HUES6 (cell line): ENCODE data around the gene ECD.
A peak's percentile ranks its signal among the peaks of the same experiment; 100 is the strongest.

ENCODE experiments used
- H3K27ac ChIP-seq: 2 replicates; pipeline ENCODE4 v1.7.0; 2013; ENCODE audit warnings: low read depth, mild to moderate bottlenecking, low read length, inconsistent platforms
- H3K27me3 ChIP-seq: 2 replicates; pipeline ENCODE4 v1.6.1; 2013; ENCODE audit warnings: low read length; ENCODE audit not compliant: control insufficient read depth, insufficient read depth
- H3K36me3 ChIP-seq: 2 replicates; pipeline ENCODE4 v1.6.1; 2013; ENCODE audit warnings: low read length; ENCODE audit not compliant: control insufficient read depth, insufficient read depth
- H3K4me1 ChIP-seq: 2 replicates; pipeline ENCODE4 v1.6.1; 2013; ENCODE audit warnings: low read length; ENCODE audit not compliant: control insufficient read depth, insufficient read depth
- H3K4me3 ChIP-seq: 2 replicates; pipeline ENCODE4 v1.5.1; 2013; ENCODE audit warnings: low read depth, low read length
- H3K9ac ChIP-seq: one replicate; pipeline ENCODE4 v1.6.1; 2013; ENCODE audit warnings: mild to moderate bottlenecking, low read length
- H3K9me3 ChIP-seq: 2 replicates; pipeline ENCODE4 v1.6.1; 2013; ENCODE audit warnings: low read depth, low read length; ENCODE audit not compliant: control insufficient read depth, insufficient read depth

Gene ECD

GRCh38 chr10:73096449-73097304 lies 71.1 kb downstream of the ECD start, which contains the start of gene P4HA1:
P4HA1 (minus strand) TSS chr10:73096866; CDS start chr10:73074883, 21,983 bp downstream.
- peak within 1 kb of the TSS; percentile 73; the same call in 1 of the 2 replicates for H3K27ac ChIP-seq
- H3K9me3 ChIP-seq, result no peaks in the 10 kb centered on the region
- H3K4me3 ChIP-seq, result peak within 1 kb of the TSS; percentile 94
- no peaks in the 10 kb centered on the region for H3K27me3 ChIP-seq
- H3K9ac ChIP-seq, result peak within 1 kb of the TSS; percentile 88
- no peaks in the 10 kb centered on the region for H3K36me3 ChIP-seq
- peaks cover 11% of the 10 kb centered on the region for H3K4me1 ChIP-seq

GRCh38 chr10:73096041-73096448 lies 71.8 kb downstream of the ECD start:
- peaks cover 11% of the 10 kb centered on the region for H3K4me1 ChIP-seq
- no peaks in the 10 kb centered on the region for H3K27me3 ChIP-seq
- H3K4me3 ChIP-seq, result peak overlapping the region; percentile 94
- no peaks in the 10 kb centered on the region for H3K36me3 ChIP-seq
- H3K9ac ChIP-seq, result peak overlapping the region; percentile 88
- H3K9me3 ChIP-seq, result no peaks in the 10 kb centered on the region
- H3K27ac ChIP-seq, result peak overlapping the region; percentile 73; the same call in 1 of the 2 replicates

- Histone ChIP-seq H3K27ac (peak overlapping the region; percentile 73; the same call in 1 of the 2 replicates), H3K4me3 (peak overlapping the region; percentile 94), H3K9ac (peak overlapping the region; percentile 88), H3K27me3 (no peaks in the 10 kb centered on the region), H3K9me3 (no peaks in the 10 kb centered on the region), H3K36me3 (no peaks in the 10 kb centered on the region), H3K4me1 (peaks cover 11% of the 10 kb centered on the region)
These were observed 72.3 kb downstream of the ECD start for GRCh38 chr10:73095481-73096021.

GRCh38 chr10:73094986-73095480 lies 72.8 kb downstream of the ECD start:
- Histone ChIP-seq H3K27me3 (no peaks in the 10 kb centered on the region), H3K4me3 (peak overlapping the region; percentile 94), H3K9me3 (no peaks in the 10 kb centered on the region), H3K4me1 (peaks cover 11% of the 10 kb centered on the region), H3K36me3 (no peaks in the 10 kb centered on the region), H3K27ac (no peak overlapping the region; the same call in 1 of the 2 replicates), H3K9ac (peak overlapping the region; percentile 88)

GRCh38 chr10:73093922-73094850 lies 73.6 kb downstream of the ECD start:
- Histone ChIP-seq H3K27ac (no peak overlapping the region), H3K4me3 (peak overlapping the region; percentile 94), H3K36me3 (no peaks in the 10 kb centered on the region), H3K9me3 (no peaks in the 10 kb centered on the region), H3K4me1 (peaks cover 11% of the 10 kb centered on the region), H3K9ac (peak overlapping the region; percentile 1), H3K27me3 (no peaks in the 10 kb centered on the region)

- H3K4me3 ChIP-seq, result no peak overlapping the region
- no peak overlapping the region for H3K9ac ChIP-seq
- H3K9me3 ChIP-seq, result no peaks in the 10 kb centered on the region
- H3K36me3 ChIP-seq, result no peaks in the 10 kb centered on the region
- H3K27me3 ChIP-seq, result no peaks in the 10 kb centered on the region
- H3K27ac ChIP-seq, result no peak overlapping the region
- peaks cover 11% of the 10 kb centered on the region for H3K4me1 ChIP-seq
These were observed 75.0 kb downstream of the ECD start for GRCh38 chr10:73092830-73093229.

GRCh38 chr10:73088304-73088703 lies 79.5 kb downstream of the ECD start:
- no peak overlapping the region for H3K27ac ChIP-seq
- no peaks in the 10 kb centered on the region for H3K9me3 ChIP-seq
- no peak overlapping the region for H3K9ac ChIP-seq
- H3K27me3 ChIP-seq, result no peaks in the 10 kb centered on the region
- H3K4me1 ChIP-seq, result no peaks in the 10 kb centered on the region
- no peaks in the 10 kb centered on the region for H3K36me3 ChIP-seq
- H3K4me3 ChIP-seq, result no peak overlapping the region

- Histone ChIP-seq H3K9ac (no peak overlapping the region), H3K4me1 (no peaks in the 10 kb centered on the region), H3K36me3 (no peaks in the 10 kb centered on the region), H3K9me3 (no peaks in the 10 kb centered on the region), H3K27ac (no peak overlapping the region), H3K4me3 (no peak overlapping the region), H3K27me3 (no peaks in the 10 kb centered on the region)
These were observed 81.0 kb downstream of the ECD start for GRCh38 chr10:73086816-73087215.

GRCh38 chr10:73084209-73084608 lies 83.6 kb downstream of the ECD start:
- Histone ChIP-seq H3K9ac (no peak overlapping the region), H3K36me3 (no peaks in the 10 kb centered on the region), H3K9me3 (no peaks in the 10 kb centered on the region), H3K27ac (no peak overlapping the region), H3K27me3 (no peaks in the 10 kb centered on the region), H3K4me1 (no peaks in the 10 kb centered on the region), H3K4me3 (no peak overlapping the region)
